K562 (cell line): ENCODE results near the gene GPER1. TPM values are rescaled to one million over a fixed set of nuclear protein-coding genes. Genes with fewer than 3 reads are reported as not detected.
A peak's percentile ranks its signal among the peaks of the same experiment; 100 is the strongest.

Experiments
- ARHGAP35 ChIP-seq: fragments of 450-650 bp; IDR thresholded peaks from 2 replicates; pipeline ENCODE4 v1.6.1; 2018; ENCODE audit not compliant: partially characterized antibody
- ARID3A ChIP-seq: IDR thresholded peaks from 2 replicates; pipeline ENCODE4 v1.6.1; 2012; ENCODE audit warnings: low read depth, low read length, improper control_type of control experiment, borderline replicate concordance
- CHD1 ChIP-seq: fragments of 200-600 bp; sonication (generic); IDR thresholded peaks from one replicate; pipeline ENCODE4 v1.6.1; 2012; ENCODE audit warnings: mild to moderate bottlenecking, moderate library complexity, low read length, inconsistent platforms
- CXXC5 ChIP-seq: fragments of 250-450 bp; sonication (Bioruptor Pico); IDR thresholded peaks from 2 replicates; pipeline ENCODE4 v1.8.0; 2022; ENCODE audit warnings: inconsistent platforms, mild to moderate bottlenecking, moderate library complexity
- HES1 ChIP-seq: fragments of 450-650 bp; IDR thresholded peaks from 2 replicates; pipeline ENCODE4 v1.6.1; 2016; ENCODE audit warnings: low read depth, mild to moderate bottlenecking, moderate library complexity
- HMG20A ChIP-seq: fragments of 450-650 bp; formaldehyde crosslinking; conservative IDR thresholded peaks from 2 replicates; pipeline ENCODE4 v1.4.0; 2020; ENCODE audit warnings: mild to moderate bottlenecking, mixed read lengths
- MAFG ChIP-seq: fragments of 450-650 bp; conservative IDR thresholded peaks from 2 replicates; pipeline ENCODE4 v1.6.1; 2016; ENCODE audit warnings: missing genetic modification characterization, missing compliant biosample characterization
- MCM5 ChIP-seq: fragments of 450-650 bp; IDR thresholded peaks from 2 replicates; pipeline ENCODE4 v1.6.1; 2016; ENCODE audit warnings: low read depth
- NONO ChIP-seq, 2 experiments: fragments of 200-400 bp in 1 of 2; fragments of 450-650 bp in 1 of 2; formaldehyde crosslinking in 1 of 2; IDR thresholded peaks; 2 replicates each; pipeline ENCODE4 v1.6.1; 2017; ENCODE audit warnings: low read depth in 2 of 2, mild to moderate bottlenecking in 2 of 2, moderate library complexity in 2 of 2, low read length in 1 of 2
- PREB ChIP-seq: sonication (generic); formaldehyde crosslinking; IDR thresholded peaks from 2 replicates; pipeline ENCODE4 v1.8.1; 2023; ENCODE audit warnings: mild to moderate bottlenecking, missing genetic modification reagents
- PTBP1 ChIP-seq: fragments of 200-400 bp; formaldehyde crosslinking; IDR thresholded peaks from 2 replicates; pipeline ENCODE4 v1.6.1; 2017; ENCODE audit warnings: low read depth, low read length
- YY1 ChIP-seq, 3 experiments: IDR thresholded peaks; 2 replicates each; pipeline ENCODE4 v1.6.1; 2011; ENCODE audit warnings: low read length in 2 of 3, mild to moderate bottlenecking in 2 of 3, moderate library complexity in 2 of 3, borderline replicate concordance in 1 of 3, control low read depth in 1 of 3, low read depth in 1 of 3; ENCODE audit not compliant: insufficient read depth in 3 of 3, insufficient replicate concordance in 2 of 3, control insufficient read depth in 1 of 3, insufficient read length in 1 of 3; ENCODE audit errors: extremely low read depth in 1 of 3
- ZBTB26 ChIP-seq: fragments of 450-650 bp; formaldehyde crosslinking; IDR thresholded peaks from 2 replicates; pipeline ENCODE4 v1.4.0; 2022; ENCODE audit warnings: missing genetic modification characterization
- ZNF609 ChIP-seq: sonication (generic); formaldehyde crosslinking; IDR thresholded peaks from 2 replicates; pipeline ENCODE4 v1.8.1; 2023; ENCODE audit warnings: missing genetic modification reagents, mild to moderate bottlenecking, borderline replicate concordance
- ZNF668 ChIP-seq: fragments of 250-450 bp; sonication (Bioruptor Pico); IDR thresholded peaks from 2 replicates; pipeline ENCODE4 v1.8.0; 2022; ENCODE audit warnings: mild to moderate bottlenecking, inconsistent platforms
- ZNF79 ChIP-seq: fragments of 250-450 bp; sonication (Bioruptor Pico); IDR thresholded peaks from 2 replicates; pipeline ENCODE4 v1.4.0; 2020; ENCODE audit warnings: low read depth, mild to moderate bottlenecking, moderate library complexity
- polyA plus RNA-seq, 8 experiments: library from polyadenylated mRNA; depleted of rRNA in 4 of 8; stranded (reverse) in 5 of 8; unstranded in 3 of 8; fragments of >200 nt; fragmentation: Nextera tagmentation in 2 of 8; fragmentation: Illumina TruSeq in 1 of 8; extraction: Ambion mirVana in 2 of 8; extraction: Trizol in 1 of 8; gene quantifications; 2 replicates each; pipeline versions ENCODE4 v1.2.1 to v1.2.3, GENCODE V29; 2011 to 2014; ENCODE audit warnings: inconsistent platforms in 1 of 8, missing spikeins in 1 of 8
- total RNA-seq, 7 experiments: library from RNA; depleted of rRNA in 6 of 7; stranded (reverse); fragments of >200 nt in 6 of 7; fragmentation: Illumina TruSeq in 2 of 7; extraction: Trizol in 2 of 7; gene quantifications; 2 replicates each; pipeline versions ENCODE4 v1.2.1 to v1.2.3, GENCODE V29; 2011 to 2021; ENCODE audit warnings: low replicate concordance in 1 of 7

GPER1 gene
- total and polyA plus RNA-seq, 9 of the 15 experiments (the other 6 are each of a cell fraction or from before 2014, with no cell fraction given) = 0.04 to 0.09 (median 0.08) TPM; not detected in 6

- no peak for TF ChIP-seq MCM5
- no peak for TF ChIP-seq ZNF668 (CRISPR knock-in tag)
- no peak for TF ChIP-seq NONO (IDR thresholded peaks at IDR 0.05; ENCODE audit: low read depth in 2 of 2, low read length in 1 of 2)
- TF ChIP-seq ZNF79 = no peak
- TF ChIP-seq PTBP1 = no peak
- no peak for TF ChIP-seq ARID3A
- TF ChIP-seq YY1 (IDR thresholded peaks at IDR 0.05; ENCODE audit: borderline replicate concordance in 1 of 3, control insufficient read depth in 1 of 3, extremely low read depth in 1 of 3, insufficient read depth in 3 of 3, insufficient read length in 1 of 3, insufficient replicate concordance in 2 of 3, low read depth in 1 of 3, low read length in 2 of 3) = peak in 1 of 3 experiments; percentile 74
- TF ChIP-seq HMG20A = no peak
- TF ChIP-seq MAFG (tag) = peak; percentile 99
- TF ChIP-seq ZNF609 (CRISPR knock-in tag) = no peak
- TF ChIP-seq CHD1 = peak; percentile 58
- no peak for TF ChIP-seq ARHGAP35
- TF ChIP-seq CXXC5 (CRISPR knock-in tag) = peak; percentile 54; the same call in 1 of the 2 replicates
- TF ChIP-seq ZBTB26 (CRISPR knock-in tag) = no peak
- TF ChIP-seq PREB = no peak
- peak; percentile 58; the same call in 1 of the 2 replicates for TF ChIP-seq HES1
Measured at GRCh38 chr7:1044189-1045068, 43.5 kb upstream of the GPER1 start, which contains the start of gene GPR146 (continued).
